ENCODE data around the gene SPZ1.
"Not testable (repeated sequence)": the region's sequence is repeated elsewhere in the genome, so short reads cannot be mapped to it uniquely, and the experiment has no call there.

SPZ1 gene, protein sequence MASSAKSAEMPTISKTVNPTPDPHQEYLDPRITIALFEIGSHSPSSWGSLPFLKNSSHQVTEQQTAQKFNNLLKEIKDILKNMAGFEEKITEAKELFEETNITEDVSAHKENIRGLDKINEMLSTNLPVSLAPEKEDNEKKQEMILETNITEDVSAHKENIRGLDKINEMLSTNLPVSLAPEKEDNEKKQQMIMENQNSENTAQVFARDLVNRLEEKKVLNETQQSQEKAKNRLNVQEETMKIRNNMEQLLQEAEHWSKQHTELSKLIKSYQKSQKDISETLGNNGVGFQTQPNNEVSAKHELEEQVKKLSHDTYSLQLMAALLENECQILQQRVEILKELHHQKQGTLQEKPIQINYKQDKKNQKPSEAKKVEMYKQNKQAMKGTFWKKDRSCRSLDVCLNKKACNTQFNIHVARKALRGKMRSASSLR

DNA sequence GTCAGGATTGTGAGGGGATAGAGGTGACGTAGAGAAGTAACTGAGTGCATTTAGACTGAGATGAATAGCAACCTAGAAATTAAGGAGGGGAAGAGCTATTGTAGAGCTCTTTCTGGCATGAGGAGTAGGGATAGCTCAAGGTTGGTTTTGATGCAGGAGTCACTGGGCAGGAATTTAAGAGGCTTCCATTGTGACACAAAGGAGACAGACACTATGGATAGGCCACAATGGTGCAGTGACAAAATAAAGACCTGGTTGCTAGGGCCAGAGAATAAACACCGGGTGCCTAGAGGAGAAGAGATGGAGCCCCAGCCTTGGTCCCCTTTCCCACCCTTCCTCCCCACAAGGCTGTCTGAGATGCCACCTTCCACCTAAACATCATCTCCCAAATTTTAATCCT, at the start of gene SPZ1:
TSS of gene SPZ1 (plus strand) at position 301 of the 400 bp plus-strand sequence. CDS start 214 bp downstream, outside the sequence.
- no peak for DNase-seq

- not testable (repeated sequence) for DNase-seq
Measured at GRCh38 chr5:80270543-80270942, 49.3 kb upstream of the SPZ1 start.

- no peak for DNase-seq
Measured at GRCh38 chr5:80275347-80275746, 44.5 kb upstream of the SPZ1 start.

DNA sequence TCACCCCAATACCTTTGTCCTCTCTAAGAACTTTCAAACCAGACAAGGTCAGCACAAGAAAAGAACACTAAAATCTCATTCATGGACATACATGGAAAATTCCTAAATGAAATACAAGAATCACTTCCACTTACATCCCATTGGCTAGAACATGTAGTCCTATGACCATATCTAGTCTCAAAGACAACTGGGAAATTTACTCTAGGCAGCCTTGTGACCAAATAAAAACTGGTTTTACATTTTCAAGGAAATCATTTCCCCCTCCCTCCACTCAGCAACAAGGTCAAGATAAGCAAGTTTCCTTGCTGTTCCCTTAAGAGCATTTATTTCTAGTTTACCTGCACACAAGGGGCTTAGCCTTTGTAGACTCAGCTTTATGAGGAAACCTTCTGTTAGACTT, 43.6 kb upstream of the SPZ1 start:
- DNase-seq = no peak

- no peak for DNase-seq
Measured at GRCh38 chr5:80277191-80277590, 42.6 kb upstream of the SPZ1 start.

GRCh38 chr5:80282054-80282453, 37.7 kb upstream of the SPZ1 start:
- no peak for DNase-seq

DNA sequence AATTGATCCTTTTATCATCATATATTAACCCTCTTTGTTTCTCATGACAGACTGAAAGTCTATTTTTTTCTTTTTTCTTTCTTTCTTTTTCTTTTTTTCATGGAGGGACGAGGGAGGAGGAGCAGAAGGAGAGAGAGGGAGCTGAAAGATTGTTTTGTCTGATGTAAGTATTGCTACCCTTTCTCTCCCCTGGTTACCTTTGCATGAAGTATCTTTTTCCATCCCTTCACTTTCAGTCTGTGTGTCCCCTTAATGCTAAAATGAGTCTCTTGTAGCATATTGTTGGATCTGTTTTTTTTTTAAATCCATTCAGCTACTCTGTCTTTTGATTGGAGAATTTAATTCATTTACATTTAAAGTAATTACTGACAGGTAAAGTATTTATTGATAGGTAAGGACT, 36.4 kb upstream of the SPZ1 start:
- DNase-seq = no peak

DNA sequence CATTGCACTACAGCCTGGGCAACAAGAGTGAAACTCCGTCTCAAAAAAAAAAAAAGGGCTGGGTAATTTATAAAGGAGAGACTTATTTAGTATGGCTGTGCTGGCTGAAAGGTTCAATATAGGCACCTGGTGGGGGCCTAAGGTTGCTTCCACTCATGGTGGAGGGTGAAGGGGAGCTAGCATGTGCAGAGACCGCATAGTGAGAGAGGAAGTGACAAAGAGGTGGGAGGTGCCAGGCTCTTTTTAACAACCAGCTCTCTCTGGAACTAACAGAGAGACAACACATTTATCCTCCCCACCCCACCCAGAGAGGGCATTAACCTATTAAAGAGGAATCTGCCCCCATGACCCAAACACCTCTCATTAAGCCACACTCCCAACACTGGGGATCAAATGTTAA, 35.1 kb upstream of the SPZ1 start:
- DNase-seq = no peak

GRCh38 chr5:80288177-80288576, 31.6 kb upstream of the SPZ1 start:
- no peak for DNase-seq

GRCh38 chr5:80289320-80289719, 30.5 kb upstream of the SPZ1 start:
- no peak for DNase-seq

GRCh38 chr5:80291761-80292160, 28.0 kb upstream of the SPZ1 start:
- DNase-seq = no peak

DNA sequence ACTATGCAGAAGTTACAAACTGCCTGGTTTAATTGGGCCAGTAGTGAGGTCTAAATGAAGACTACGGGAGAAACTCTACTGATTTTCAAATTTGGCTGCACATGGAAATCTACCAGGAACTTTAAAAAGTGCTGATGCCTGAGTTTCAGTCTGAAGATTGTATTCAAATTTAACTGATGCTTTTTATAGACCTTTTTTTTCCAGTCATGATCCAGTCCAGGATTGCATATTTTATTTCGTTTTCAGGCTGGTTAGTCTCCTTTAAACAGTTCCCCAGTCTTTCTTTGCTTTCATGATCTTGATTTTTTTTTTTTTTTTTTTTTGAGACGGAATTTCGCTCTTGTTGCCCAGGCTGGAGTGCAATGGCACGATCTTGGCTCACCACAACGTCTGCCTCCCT, 23.7 kb upstream of the SPZ1 start:
- DNase-seq = no peak

GRCh38 chr5:80299601-80300000, 20.2 kb upstream of the SPZ1 start:
- DNase-seq = no peak

GRCh38 chr5:80300125-80300524, 19.7 kb upstream of the SPZ1 start:
- no peak for DNase-seq

DNA sequence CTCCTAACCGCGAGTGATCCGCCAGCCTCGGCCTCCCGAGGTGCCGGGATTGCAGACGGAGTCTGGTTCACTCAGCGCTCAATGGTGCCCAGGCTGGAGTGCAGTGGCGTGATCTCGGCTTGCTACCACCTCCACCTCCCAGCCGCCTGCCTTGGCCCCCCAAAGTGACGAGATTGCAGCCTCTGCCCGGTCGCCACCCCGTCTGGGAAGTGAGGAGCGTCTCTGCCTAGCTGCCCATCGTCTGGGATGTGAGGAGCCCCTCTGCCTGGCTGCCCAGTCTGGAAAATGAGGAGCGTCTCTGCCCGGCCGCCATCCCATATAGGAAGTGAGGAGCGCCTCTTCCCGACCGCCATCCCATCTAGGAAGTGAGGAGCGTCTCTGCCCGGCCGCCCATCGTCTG, 19.0 kb upstream of the SPZ1 start:
- not testable (repeated sequence) for DNase-seq

- not testable (repeated sequence) for DNase-seq
Measured at GRCh38 chr5:80301342-80301741, 18.5 kb upstream of the SPZ1 start.

DNA sequence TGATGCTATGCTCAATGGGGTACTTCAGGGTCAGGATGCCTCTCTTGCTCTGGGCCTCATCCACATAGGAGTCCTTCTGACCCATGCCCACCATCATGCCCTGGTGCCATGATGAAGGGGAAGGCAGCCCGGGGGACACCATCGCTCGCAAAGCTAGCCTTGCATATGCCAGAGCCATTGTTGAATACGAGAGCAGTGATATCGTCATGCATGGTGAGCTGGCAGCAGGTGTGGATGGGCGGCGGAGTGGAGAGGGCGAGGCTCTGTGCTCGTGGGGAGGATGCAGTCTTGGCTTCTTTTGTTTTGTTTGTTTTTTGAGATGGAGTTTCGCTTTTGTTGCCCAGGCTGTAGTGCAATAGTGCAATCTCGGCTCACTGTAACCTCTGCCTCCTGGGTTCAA, 17.2 kb upstream of the SPZ1 start:
- no peak for DNase-seq

DNA sequence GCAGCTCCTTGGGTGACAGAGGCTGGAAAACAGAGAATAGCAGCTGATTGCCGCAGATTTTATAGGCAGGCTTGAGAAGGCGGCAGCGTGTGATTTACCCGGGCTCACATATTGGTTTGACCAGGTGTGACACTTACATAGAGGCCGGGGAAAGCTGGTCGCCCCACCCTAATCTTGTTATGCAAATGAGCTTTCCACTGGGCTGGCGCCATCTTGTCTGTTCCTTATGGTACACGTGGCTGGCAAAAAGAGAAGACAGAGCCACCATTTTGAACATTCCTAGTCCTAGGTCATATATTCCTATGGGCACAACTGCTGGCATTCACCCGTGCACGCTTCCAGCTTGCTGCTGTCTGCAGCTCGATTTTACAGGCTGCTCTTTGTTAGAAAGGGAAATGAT, 11.3 kb upstream of the SPZ1 start:
- no peak for DNase-seq

- DNase-seq = no peak
Measured at GRCh38 chr5:80309871-80310665, 9.7 kb upstream of the SPZ1 start.

DNA sequence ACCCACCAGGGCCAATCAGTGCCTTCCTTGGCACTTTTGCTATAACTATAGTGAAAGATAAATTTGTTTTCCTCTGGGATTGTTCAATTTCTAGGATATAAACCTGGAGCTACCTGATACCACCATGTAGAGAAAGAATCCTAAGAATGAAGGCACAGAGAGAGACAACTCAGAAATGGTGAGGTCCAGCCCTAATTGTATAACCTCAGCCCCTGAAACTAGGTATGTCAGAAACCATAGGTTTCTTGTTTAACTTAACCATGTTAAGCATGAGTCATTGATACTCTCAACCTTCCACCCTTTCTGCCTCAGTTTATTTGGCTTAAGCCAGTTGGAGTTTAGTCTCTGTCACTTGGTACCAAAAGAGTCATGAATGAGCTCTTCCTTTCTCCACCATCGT, 4.6 kb upstream of the SPZ1 start:
- DNase-seq = no peak

GRCh38 chr5:80318212-80318611, 1.6 kb upstream of the SPZ1 start:
- no peak for DNase-seq

DNA sequence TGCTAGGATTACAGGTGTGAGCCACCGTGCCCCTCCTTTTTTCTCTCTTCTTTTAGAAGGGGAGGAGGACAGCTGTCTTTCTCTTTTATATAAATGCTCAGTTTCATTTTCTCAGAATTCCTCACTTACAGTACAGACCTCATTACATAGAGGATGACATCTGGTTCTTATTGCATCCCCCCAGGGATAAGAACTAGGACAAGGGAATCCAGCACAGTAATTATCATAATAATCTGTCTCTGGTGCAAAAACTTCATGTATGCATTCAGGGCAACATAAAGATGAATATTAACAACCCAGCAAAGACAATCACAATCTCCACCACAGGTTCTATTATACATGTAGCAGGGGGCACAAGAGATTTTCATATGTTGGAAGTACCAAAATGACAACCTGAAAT, 5.1 kb downstream of the SPZ1 start:
- no peak for DNase-seq

DNA sequence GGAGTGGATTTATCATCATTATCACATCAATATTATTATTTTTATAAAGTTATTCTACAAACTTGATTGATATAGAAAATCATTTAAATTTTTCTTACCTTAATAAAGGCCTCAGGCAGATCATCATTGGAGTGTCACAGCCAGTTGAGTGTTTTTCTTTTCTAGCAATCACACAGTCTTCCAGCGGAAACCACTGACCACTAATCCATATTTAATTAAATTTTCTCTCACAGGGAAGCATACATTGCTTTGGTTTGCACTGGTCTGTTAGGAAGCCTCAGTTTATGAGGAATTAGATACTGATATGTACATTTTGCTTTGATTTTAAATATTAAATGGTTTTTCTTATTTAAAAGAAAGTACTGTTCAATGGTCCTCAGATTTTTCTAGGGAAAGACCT, 6.7 kb downstream of the SPZ1 start:
- DNase-seq = no peak

GRCh38 chr5:80337379-80337778, 17.6 kb downstream of the SPZ1 start:
- DNase-seq = no peak
